Activated CD4-positive, alpha-beta T cell treated with anti-CD3 and anti-CD28 coated beads, Interleukin-2, amount 10 ng/mL, durations not matched to agents 7 days and 5 days (primary cell): Measurements from ENCODE around the gene ZDHHC3. TPM values are rescaled to one million over a fixed set of nuclear protein-coding genes. Genes with fewer than 3 reads are reported as not detected.

Experiments used
- CTCF ChIA-PET: fragments of 350-600 bp; sonication (Branson Sonifier 250); formaldehyde crosslinking; loops from one replicate; lab custom pipeline; 2021; ENCODE audit warnings: antibody characterized with exemption; lab: Charles Lee
- POLR2A ChIA-PET: fragments of 350-600 bp; sonication (Branson Sonifier 250); formaldehyde crosslinking; loops from one replicate; lab custom pipeline; 2021; ENCODE audit warnings: antibody characterized with exemption; lab: Charles Lee
- DNase-seq: peaks from one replicate; pipeline ENCODE4 v3.0.0-alpha.2; 2020
- H3K27ac Mint-ChIP-seq: one replicate; pipeline ENCODE4 v1.8.0; 2021; ENCODE audit warnings: mild to moderate bottlenecking, moderate library complexity, mixed read lengths
- H3K27me3 Mint-ChIP-seq: one replicate; pipeline ENCODE4 v1.8.0; 2021; ENCODE audit warnings: mixed read lengths
- H3K36me3 Mint-ChIP-seq: one replicate; pipeline ENCODE4 v1.8.0; 2021; ENCODE audit warnings: low read depth, mixed read lengths
- H3K4me1 Mint-ChIP-seq: one replicate; pipeline ENCODE4 v1.8.0; 2021; ENCODE audit warnings: mixed read lengths
- H3K4me3 Mint-ChIP-seq: one replicate; pipeline ENCODE4 v1.8.0; 2021; ENCODE audit warnings: mild to moderate bottlenecking, moderate library complexity, mixed read lengths
- H3K9me3 Mint-ChIP-seq: one replicate; pipeline ENCODE4 v1.8.0; 2021; ENCODE audit warnings: mixed read lengths
- total RNA-seq, 2 experiments: library from RNA; stranded (reverse); gene quantifications; one replicate each; pipeline ENCODE4 v1.2.3, GENCODE V29; 2021

Gene ZDHHC3
- total RNA-seq, 2 experiments from 2014 or later: 47.5 to 50.7 TPM

GRCh38 chr3:44893097-44893496, 82.9 kb downstream of the ZDHHC3 start:
- CTCF ChIA-PET: no interaction called here
- Mint-ChIP-seq H3K4me3 (no peak overlapping the region), H3K36me3 (no peaks in the 10 kb centered on the region)

GRCh38 chr3:44892689-44893088, 83.3 kb downstream of the ZDHHC3 start:
- no peak for DNase-seq
- no peaks in the 10 kb centered on the region for H3K36me3 Mint-ChIP-seq
- no peak overlapping the region for H3K4me3 Mint-ChIP-seq
- H3K27ac Mint-ChIP-seq: no peak overlapping the region
- ChIA-PET CTCF (no interaction called here), POLR2A (no interaction called here)
- no peaks in the 10 kb centered on the region for H3K27me3 Mint-ChIP-seq
- H3K9me3 Mint-ChIP-seq: no peaks in the 10 kb centered on the region
- H3K4me1 Mint-ChIP-seq: no peaks in the 10 kb centered on the region

More at GRCh38 chr3:44893097-44893496, 82.9 kb downstream of the ZDHHC3 start:
- Mint-ChIP-seq H3K27me3 (no peaks in the 10 kb centered on the region), H3K27ac (no peak overlapping the region), H3K9me3 (no peaks in the 10 kb centered on the region), H3K4me1 (no peaks in the 10 kb centered on the region)
- DNase-seq: no peak
- POLR2A ChIA-PET: no interaction called here

DNA sequence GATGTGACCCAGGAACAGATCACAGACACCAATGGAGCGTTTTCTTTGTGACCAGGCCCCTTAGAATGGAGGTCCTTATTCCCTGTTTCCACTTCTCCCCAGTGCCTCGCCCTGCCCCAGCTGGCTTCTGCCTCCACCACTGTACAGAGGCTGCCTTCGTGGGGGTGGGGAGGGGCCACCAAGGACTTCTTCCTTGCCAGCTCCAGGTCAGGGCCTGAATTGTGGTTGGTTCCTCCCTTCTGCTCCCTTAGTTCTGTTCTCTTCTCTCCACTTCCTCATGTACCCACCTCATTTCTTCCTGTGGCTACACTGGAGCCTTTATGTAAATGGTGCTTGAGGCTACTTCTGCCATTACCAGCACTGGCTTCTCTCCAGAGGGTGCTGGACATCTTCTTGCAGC, 85.1 kb downstream of the ZDHHC3 start:
- Mint-ChIP-seq H3K27ac (no peak overlapping the region), H3K27me3 (no peaks in the 10 kb centered on the region), H3K36me3 (no peaks in the 10 kb centered on the region), H3K4me1 (no peaks in the 10 kb centered on the region), H3K9me3 (no peaks in the 10 kb centered on the region), H3K4me3 (no peak overlapping the region)
- CTCF ChIA-PET: no interaction called here
- POLR2A ChIA-PET: interaction anchor here (0.7 kb wide), 1 partner anchor 335 kb away, joined by 11 read pairs; no protein-coding TSS in a partner anchor
- no peak for DNase-seq

GRCh38 chr3:44890258-44890657, 85.7 kb downstream of the ZDHHC3 start:
- Mint-ChIP-seq H3K4me1 (no peaks in the 10 kb centered on the region), H3K27me3 (no peaks in the 10 kb centered on the region), H3K4me3 (no peak overlapping the region), H3K27ac (no peak overlapping the region), H3K36me3 (no peaks in the 10 kb centered on the region), H3K9me3 (no peaks in the 10 kb centered on the region)
- ChIA-PET POLR2A (no interaction called here), CTCF (no interaction called here)
- DNase-seq: no peak

GRCh38 chr3:44887101-44887500, 88.9 kb downstream of the ZDHHC3 start:
- no peak for DNase-seq
- CTCF ChIA-PET: interaction anchor here (0.5 kb wide), 1 partner anchor 688 kb away, joined by 3 read pairs; no protein-coding TSS in a partner anchor
- no peak overlapping the region for H3K27ac Mint-ChIP-seq
- H3K9me3 Mint-ChIP-seq: no peaks in the 10 kb centered on the region
- no peak overlapping the region for H3K4me3 Mint-ChIP-seq
- POLR2A ChIA-PET: no interaction called here
- H3K27me3 Mint-ChIP-seq: peaks cover 2% of the 10 kb centered on the region
- H3K36me3 Mint-ChIP-seq: no peaks in the 10 kb centered on the region
- no peaks in the 10 kb centered on the region for H3K4me1 Mint-ChIP-seq

DNA sequence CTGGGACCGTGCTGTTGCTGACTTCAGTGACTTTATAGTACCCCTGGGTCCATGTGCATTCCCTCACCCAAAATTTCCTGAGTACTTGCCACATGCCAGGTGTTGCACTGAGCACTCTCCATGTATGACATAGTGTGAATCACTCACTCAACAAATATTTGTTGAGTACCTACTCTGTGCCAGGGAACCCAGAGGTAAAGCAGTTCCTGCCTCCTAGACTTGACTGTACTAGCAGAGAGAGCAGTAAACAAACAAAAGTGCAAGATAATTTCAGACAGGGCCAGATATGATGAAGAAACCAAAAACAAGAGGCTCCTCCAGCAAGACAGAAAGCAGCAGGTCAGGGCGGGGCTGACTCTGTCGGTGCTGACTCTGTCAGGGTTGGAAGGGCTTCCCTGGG, 89.4 kb downstream of the ZDHHC3 start:
- no peak for DNase-seq
- Mint-ChIP-seq H3K36me3 (no peaks in the 10 kb centered on the region), H3K4me1 (no peaks in the 10 kb centered on the region), H3K4me3 (no peak overlapping the region), H3K9me3 (no peaks in the 10 kb centered on the region), H3K27ac (no peak overlapping the region), H3K27me3 (peaks cover 2% of the 10 kb centered on the region)
- CTCF ChIA-PET: no interaction called here
- POLR2A ChIA-PET: no interaction called here

DNA sequence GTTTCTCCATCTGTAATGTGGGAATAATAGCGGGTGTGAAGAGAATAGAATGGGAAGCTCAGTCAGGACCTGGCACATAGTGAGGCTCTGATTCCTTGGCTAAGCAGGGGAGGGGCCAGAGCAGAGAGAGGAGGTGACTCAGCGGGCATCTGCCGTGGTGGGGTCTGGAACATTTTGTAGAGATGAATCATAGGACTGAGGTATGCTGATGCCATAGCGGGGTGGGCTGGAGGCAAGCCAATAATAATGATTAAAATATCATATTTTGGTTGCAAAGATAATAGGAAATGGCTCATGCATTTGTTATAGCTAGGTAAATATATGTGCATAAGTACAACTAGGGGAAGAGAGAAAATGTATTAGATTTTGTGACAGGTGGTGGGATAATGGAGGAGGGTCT, 90.4 kb downstream of the ZDHHC3 start:
- Mint-ChIP-seq H3K4me1 (no peaks in the 10 kb centered on the region), H3K27me3 (peaks cover 2% of the 10 kb centered on the region), H3K27ac (no peak overlapping the region), H3K9me3 (no peaks in the 10 kb centered on the region), H3K4me3 (no peak overlapping the region), H3K36me3 (no peaks in the 10 kb centered on the region)
- POLR2A ChIA-PET: no interaction called here
- CTCF ChIA-PET: interaction anchor here (0.6 kb wide), 1 partner anchor 433 kb away, joined by 3 read pairs; no protein-coding TSS in a partner anchor
- DNase-seq: no peak

- H3K4me1 Mint-ChIP-seq: no peaks in the 10 kb centered on the region
- H3K27me3 Mint-ChIP-seq: peaks cover 2% of the 10 kb centered on the region
- no peak for DNase-seq
- ChIA-PET CTCF (interaction anchor here (1.5 kb wide), 1 partner anchor 13 kb away, joined by 3 read pairs; no protein-coding TSS in a partner anchor), POLR2A (no interaction called here)
- no peaks in the 10 kb centered on the region for H3K36me3 Mint-ChIP-seq
- no peak overlapping the region for H3K27ac Mint-ChIP-seq
- H3K9me3 Mint-ChIP-seq: no peaks in the 10 kb centered on the region
- H3K4me3 Mint-ChIP-seq: no peak overlapping the region
Observed at GRCh38 chr3:44883999-44884431, 92.0 kb downstream of the ZDHHC3 start.

DNA sequence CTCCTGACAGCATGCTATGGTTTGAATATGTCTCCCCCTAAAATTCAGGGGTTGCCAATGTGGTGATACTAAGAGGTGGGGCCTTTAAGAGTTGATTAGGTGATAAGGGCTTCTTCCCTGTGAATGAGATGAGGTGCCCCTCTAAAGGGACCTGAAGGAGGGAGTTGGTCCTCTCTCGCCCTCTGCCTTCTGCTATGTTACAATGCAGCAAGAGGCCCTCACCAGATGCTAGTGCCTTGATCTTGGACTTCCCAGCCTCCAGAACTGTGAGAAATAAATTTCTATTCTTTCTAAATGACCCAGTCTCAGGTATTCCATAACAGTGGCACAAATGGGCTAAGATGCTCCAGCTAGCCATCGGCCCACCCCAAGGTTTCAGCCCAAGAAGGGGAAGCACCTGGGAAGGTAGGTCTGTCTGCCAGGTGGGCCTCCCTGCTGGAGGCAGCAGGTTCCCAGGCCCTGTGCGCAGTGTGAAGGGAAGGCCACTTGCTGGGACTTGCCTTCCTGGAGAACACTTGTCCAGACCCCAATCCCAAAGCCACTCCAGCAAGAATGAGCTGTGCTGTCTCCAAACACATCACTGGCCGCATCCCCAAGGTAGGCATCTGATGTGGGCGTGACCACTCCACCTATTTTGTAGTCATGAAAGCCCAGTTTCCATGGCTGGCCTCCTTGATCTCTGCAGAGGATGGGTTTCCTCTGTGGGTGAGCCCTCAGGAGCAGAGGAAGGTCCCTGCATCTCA, 92.6 kb downstream of the ZDHHC3 start:
- H3K27me3 Mint-ChIP-seq: peaks cover 2% of the 10 kb centered on the region
- H3K4me3 Mint-ChIP-seq: no peak overlapping the region
- DNase-seq: no peak
- H3K9me3 Mint-ChIP-seq: no peaks in the 10 kb centered on the region
- H3K4me1 Mint-ChIP-seq: no peaks in the 10 kb centered on the region
- ChIA-PET POLR2A (no interaction called here), CTCF (interaction anchor here (1.5 kb wide), 1 partner anchor 13 kb away, joined by 3 read pairs; no protein-coding TSS in a partner anchor)
- H3K27ac Mint-ChIP-seq: no peak overlapping the region
- H3K36me3 Mint-ChIP-seq: no peaks in the 10 kb centered on the region

- DNase-seq: no peak
- Mint-ChIP-seq H3K36me3 (no peaks in the 10 kb centered on the region), H3K9me3 (no peaks in the 10 kb centered on the region), H3K27me3 (peaks cover 4% of the 10 kb centered on the region), H3K27ac (no peak overlapping the region), H3K4me3 (no peak overlapping the region), H3K4me1 (no peaks in the 10 kb centered on the region)
- ChIA-PET POLR2A (no interaction called here), CTCF (interaction anchor here (1.3 kb wide), 1 partner anchor 8 kb away, joined by 4 read pairs; no protein-coding TSS in a partner anchor)
Observed at GRCh38 chr3:44880284-44880683, 95.7 kb downstream of the ZDHHC3 start.

GRCh38 chr3:44877333-44877732, 98.6 kb downstream of the ZDHHC3 start:
- peaks cover 2% of the 10 kb centered on the region for H3K27me3 Mint-ChIP-seq
- no peaks in the 10 kb centered on the region for H3K36me3 Mint-ChIP-seq
- no peak for DNase-seq
- H3K4me3 Mint-ChIP-seq: no peak overlapping the region
- no peaks in the 10 kb centered on the region for H3K4me1 Mint-ChIP-seq
- H3K27ac Mint-ChIP-seq: no peak overlapping the region
- no peaks in the 10 kb centered on the region for H3K9me3 Mint-ChIP-seq
- ChIA-PET POLR2A (no interaction called here), CTCF (interaction anchor here (0.6 to 1.6 kb wide), 3 partner anchors 11 to 717 kb away, joined by 3 to 4 read pairs (median 4); partner anchors contain the start of gene LIMD1)

DNA sequence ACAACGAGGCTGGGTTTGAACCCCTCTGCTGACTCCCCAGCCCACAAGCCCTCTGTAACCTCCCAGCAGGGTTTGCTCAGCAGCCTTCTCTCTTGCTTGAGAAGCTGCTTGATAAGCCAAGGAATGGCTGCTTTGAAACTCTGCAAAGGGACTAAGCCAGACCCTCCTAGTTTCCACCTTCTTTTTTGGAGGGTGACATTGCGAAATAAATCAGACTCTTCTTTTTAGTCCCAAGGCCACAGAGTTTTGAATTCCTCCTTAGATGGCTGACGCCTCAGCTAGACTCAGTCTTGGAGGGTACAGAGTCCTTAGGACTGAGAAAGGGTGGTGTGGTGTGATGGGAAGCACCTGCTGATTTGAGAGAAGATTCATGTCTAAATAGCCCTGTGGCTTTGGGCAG, 100.4 kb downstream of the ZDHHC3 start:
- H3K4me3 Mint-ChIP-seq: no peak overlapping the region
- POLR2A ChIA-PET: no interaction called here
- H3K36me3 Mint-ChIP-seq: no peaks in the 10 kb centered on the region
- DNase-seq: no peak
- CTCF ChIA-PET: interaction anchor here (0.7 kb wide), 1 partner anchor 574 kb away, joined by 3 read pairs; no protein-coding TSS in a partner anchor
- H3K27me3 Mint-ChIP-seq: peaks cover 2% of the 10 kb centered on the region
- no peaks in the 10 kb centered on the region for H3K9me3 Mint-ChIP-seq
- H3K27ac Mint-ChIP-seq: no peak overlapping the region
- no peaks in the 10 kb centered on the region for H3K4me1 Mint-ChIP-seq
